Left ventricle myocardium inferior (tissue), 1 donor: Measurements from ENCODE around the gene RRAGC. TPM values are rescaled to one million over a fixed set of nuclear protein-coding genes. Genes with fewer than 3 reads are reported as not detected.

Experiments
- DNase-seq: peaks from one replicate; pipeline ENCODE4 v3.0.0-alpha.2; 2020
- H3K27ac ChIP-seq: fragments of 200-600 bp; replicated peaks from 2 replicates; pipeline ENCODE4 v1.8.0; 2021
- H3K27me3 ChIP-seq: fragments of 200-600 bp; 2 replicates; pipeline ENCODE4 v1.8.0; 2021; ENCODE audit warnings: low read depth
- H3K36me3 ChIP-seq: fragments of 200-600 bp; 2 replicates; pipeline ENCODE4 v1.8.0; 2021
- H3K4me1 ChIP-seq: fragments of 200-600 bp; 2 replicates; pipeline ENCODE4 v1.8.0; 2021
- H3K4me3 ChIP-seq: fragments of 200-600 bp; 2 replicates; pipeline ENCODE4 v1.8.0; 2021; ENCODE audit warnings: mild to moderate bottlenecking, moderate library complexity
- H3K9me3 ChIP-seq: fragments of 200-600 bp; replicated peaks from 2 replicates; pipeline ENCODE4 v1.8.0; 2021
- CTCF ChIP-seq: fragments of 200-600 bp; IDR thresholded peaks from 2 replicates; pipeline ENCODE4 v1.8.0; 2021; ENCODE audit warnings: antibody characterized with exemption, mild to moderate bottlenecking, borderline replicate concordance
- intact Hi-C: fragments of 100-400 bp; cut with micrococcal nuclease; formaldehyde crosslinking; loops from one replicate; pipeline ENCODE4 v1.11.0; 2022
- long read RNA-seq: library from polyadenylated mRNA; unstranded; transcript quantifications from one replicate; pipeline ENCODE4 v2.0.0, GENCODE V29; 2021
- total RNA-seq: library from RNA; stranded (reverse); fragmentation: NEBNext Ultra II Directional; extraction: Animal tissue kit (Norgen Biotek cat#: 25700); gene quantifications from one replicate; pipeline ENCODE4 v1.2.1, GENCODE V29; 2021
- donor health status: DM: no; HTN: yes; CAD: no; lungs with severe emphysema.

The RRAGC gene
- 20.0 TPM for total RNA-seq
- long read RNA-seq, transcript RRAGC-201 (7 exons, 2,732 nt), result major isoform, 40 of 43 reads
- long read RNA-seq, partial matches to known transcripts, result 0 of 43 reads
- long read RNA-seq, other reads (novel, unspliced or antisense), result 3 of 43 reads

GRCh38 chr1:38859561-38860453, at the start of gene RRAGC:
Gene RRAGC (minus strand): TSS chr1:38859772. CDS start chr1:38859646, 126 bp downstream.
- Histone ChIP-seq H3K27ac (peak within 1 kb of the TSS; percentile 94), H3K9me3 (no peaks in the 10 kb centered on the region), H3K4me1 (peaks cover 94% of the 10 kb centered on the region), H3K4me3 (peak within 1 kb of the TSS; percentile 95), H3K27me3 (no peaks in the 10 kb centered on the region), H3K36me3 (peaks cover 21% of the 10 kb centered on the region)
- intact Hi-C loops, result no loop called here
- TF ChIP-seq CTCF, result no peak
- peak; percentile 100 for DNase-seq

- no peak overlapping the region for H3K27ac ChIP-seq
- no peak overlapping the region for H3K4me3 ChIP-seq
- H3K9me3 ChIP-seq, result peaks cover 19% of the 10 kb centered on the region
- DNase-seq, result no peak
- no peaks in the 10 kb centered on the region for H3K4me1 ChIP-seq
- H3K27me3 ChIP-seq, result no peaks in the 10 kb centered on the region
- no peaks in the 10 kb centered on the region for H3K36me3 ChIP-seq
- intact Hi-C loops, result no loop called here
- no peak for TF ChIP-seq CTCF
Observed at GRCh38 chr1:38908821-38909220, 49.2 kb upstream of the RRAGC start.

- intact Hi-C loops, result no loop called here
Observed at GRCh38 chr1:38905985-38906384, 46.4 kb upstream of the RRAGC start.

GRCh38 chr1:38899560-38899959, 40.0 kb upstream of the RRAGC start:
- no peak overlapping the region for H3K27ac ChIP-seq
- H3K4me1 ChIP-seq, result peaks cover 11% of the 10 kb centered on the region
- intact Hi-C loops, result no loop called here
- no peak for DNase-seq
- H3K36me3 ChIP-seq, result no peaks in the 10 kb centered on the region
- no peak overlapping the region for H3K4me3 ChIP-seq
- TF ChIP-seq CTCF, result no peak
- H3K27me3 ChIP-seq, result no peaks in the 10 kb centered on the region
- H3K9me3 ChIP-seq, result no peaks in the 10 kb centered on the region

More at GRCh38 chr1:38905985-38906384, 46.4 kb upstream of the RRAGC start:
- no peak for TF ChIP-seq CTCF
- no peak for DNase-seq
- no peaks in the 10 kb centered on the region for H3K27me3 ChIP-seq
- H3K4me1 ChIP-seq, result no peaks in the 10 kb centered on the region
- no peaks in the 10 kb centered on the region for H3K36me3 ChIP-seq
- H3K9me3 ChIP-seq, result peaks cover 19% of the 10 kb centered on the region
- H3K27ac ChIP-seq, result no peak overlapping the region
- H3K4me3 ChIP-seq, result no peak overlapping the region

GRCh38 chr1:38898653-38899230, 39.2 kb upstream of the RRAGC start:
- Histone ChIP-seq H3K27me3 (no peaks in the 10 kb centered on the region), H3K4me3 (no peak overlapping the region), H3K9me3 (no peaks in the 10 kb centered on the region), H3K27ac (no peak overlapping the region), H3K4me1 (peaks cover 11% of the 10 kb centered on the region), H3K36me3 (no peaks in the 10 kb centered on the region)
- DNase-seq, result no peak
- intact Hi-C loops, result no loop called here
- no peak for TF ChIP-seq CTCF
